SK-N-DZ (cell line): ENCODE results near the gene APOF.
"Not testable (repeated sequence)": the region's sequence is repeated elsewhere in the genome, so short reads cannot be mapped to it uniquely, and the experiment has no call there.

Experiments used
- DNase-seq: peaks from one replicate; pipeline ENCODE4 v3.0.0-alpha.2; 2015; ENCODE audit warnings: low spot score

APOF gene

DNA sequence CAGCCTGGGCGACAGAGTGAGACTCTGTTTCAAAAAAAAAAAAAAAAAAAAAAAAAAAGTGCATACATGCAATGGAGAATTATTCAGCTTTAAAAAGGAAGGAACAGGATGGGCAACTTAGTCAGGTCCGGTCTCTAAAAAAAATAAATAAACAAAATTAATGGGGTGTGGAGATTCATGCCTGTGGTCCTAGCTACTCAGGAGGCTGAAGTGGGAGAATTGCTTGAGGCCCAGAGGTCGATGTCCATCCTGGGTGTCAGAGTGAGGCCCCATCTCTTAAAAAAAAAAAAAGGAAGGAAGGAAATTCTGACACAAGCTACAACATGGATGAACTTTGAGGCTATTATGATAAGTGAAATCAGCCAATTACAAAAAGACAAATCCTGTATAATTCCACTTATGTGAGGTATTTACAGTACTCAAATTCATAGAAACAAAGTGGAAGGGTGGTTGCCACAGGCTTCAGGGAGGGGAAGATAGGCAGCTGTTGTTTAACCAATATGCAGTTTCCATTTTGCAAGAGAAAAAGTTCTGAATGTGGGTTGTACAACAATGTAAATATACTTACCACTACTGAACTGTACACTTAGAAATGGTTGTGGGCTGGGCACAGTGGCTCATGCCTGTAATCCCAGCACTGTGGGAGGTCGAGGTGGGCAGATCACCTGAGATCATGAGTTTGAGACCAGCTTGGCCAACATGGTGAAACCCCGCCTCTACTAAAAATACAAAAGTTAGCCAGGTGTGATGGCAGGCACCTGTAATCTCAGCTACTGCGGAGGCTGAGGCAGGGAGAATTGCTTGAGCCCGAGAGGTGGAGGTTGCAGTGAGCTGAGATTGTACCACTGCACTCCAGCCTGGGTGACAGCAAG is 12.3 kb upstream of the APOF start:
- no peak for DNase-seq

GRCh38 chr12:56373515-56373914 is 10.9 kb upstream of the APOF start:
- DNase-seq = no peak

GRCh38 chr12:56366948-56367347 is 4.3 kb upstream of the APOF start:
- no peak for DNase-seq

- DNase-seq = no peak
These were observed 1.0 kb downstream of the APOF start for GRCh38 chr12:56361487-56362129.

DNA sequence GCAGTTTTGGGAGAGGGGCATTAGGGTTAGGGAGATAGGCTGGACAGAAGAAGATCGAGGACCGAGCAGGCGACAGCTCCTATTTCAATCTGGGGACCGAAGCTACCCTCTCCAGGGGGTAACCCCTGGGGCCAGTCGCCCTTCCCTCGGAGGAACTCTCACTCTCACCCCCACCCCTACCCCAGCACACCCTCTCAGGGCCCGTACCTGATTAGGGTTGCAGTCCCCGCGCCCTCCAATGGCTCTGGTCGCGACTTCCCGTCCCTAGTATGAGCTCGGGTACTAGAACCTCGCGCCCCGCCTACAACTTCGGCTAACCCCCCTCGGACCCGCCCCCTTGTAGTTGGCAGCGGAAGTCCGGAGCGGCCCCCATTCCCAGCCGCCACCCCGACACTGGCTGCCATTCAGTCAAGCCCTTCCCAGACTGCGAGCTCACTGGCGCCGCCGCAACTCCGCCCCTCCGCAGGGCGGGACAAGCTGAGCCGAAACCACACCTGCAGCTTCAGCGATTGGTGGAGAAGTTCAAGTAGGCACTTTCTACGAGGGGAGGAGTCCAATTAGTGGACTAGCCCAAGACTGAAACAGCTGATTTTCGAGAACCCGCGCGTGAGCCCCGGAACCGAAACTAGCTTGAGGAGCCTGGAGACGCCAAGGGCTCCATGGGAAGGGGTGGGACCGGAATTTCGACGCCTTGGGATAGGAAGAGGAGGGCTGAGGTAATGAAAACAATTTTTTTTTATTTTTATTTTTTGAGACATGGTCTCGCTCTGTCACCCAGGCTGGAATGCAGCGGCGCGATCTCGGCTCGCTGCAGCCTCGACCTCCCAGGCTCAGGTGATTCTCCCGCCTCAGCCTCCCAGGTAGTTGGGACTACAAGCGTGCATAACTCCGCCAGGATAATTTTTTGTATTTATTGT is 2.5 kb downstream of the APOF start, which contains the start of gene STAT2:
Gene STAT2, minus strand, starts transcription at position 257 of the 917 bp plus-strand sequence. CDS start 3,536 bp downstream, outside the sequence.
- peak; percentile 99 for DNase-seq

DNA sequence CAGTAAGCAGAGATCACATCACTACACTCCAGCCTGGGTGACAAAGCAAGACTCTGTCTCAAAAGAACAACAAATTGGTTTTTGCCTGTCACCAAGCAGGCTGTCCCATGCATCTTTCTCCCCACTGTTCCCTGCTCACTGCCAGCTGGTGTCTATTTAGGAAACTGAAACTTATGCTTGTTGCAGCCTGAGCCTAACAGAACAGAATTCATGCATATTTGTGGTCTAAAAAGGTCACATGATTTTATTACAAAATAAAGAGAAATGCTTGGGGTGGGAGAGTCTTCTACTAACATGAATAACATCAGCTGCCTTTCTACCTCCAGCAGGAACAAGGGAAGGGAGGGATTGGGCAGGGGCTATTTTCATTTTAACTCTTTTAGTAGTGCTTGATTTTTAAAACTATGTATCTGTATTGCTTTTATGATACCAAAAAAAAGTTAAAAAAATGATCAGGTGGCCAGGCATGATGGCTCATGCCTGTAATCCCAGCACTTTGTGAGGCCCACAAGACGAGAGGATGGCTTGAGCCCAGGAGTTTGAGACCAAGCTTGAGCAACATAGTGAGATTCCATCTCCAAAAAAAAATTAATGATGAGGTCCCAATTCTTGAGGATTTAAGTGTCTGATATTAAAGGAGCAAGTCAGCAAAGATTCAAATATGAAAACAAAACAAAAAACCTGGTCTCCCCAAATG is 3.7 kb downstream of the APOF start:
- DNase-seq = no peak

DNA sequence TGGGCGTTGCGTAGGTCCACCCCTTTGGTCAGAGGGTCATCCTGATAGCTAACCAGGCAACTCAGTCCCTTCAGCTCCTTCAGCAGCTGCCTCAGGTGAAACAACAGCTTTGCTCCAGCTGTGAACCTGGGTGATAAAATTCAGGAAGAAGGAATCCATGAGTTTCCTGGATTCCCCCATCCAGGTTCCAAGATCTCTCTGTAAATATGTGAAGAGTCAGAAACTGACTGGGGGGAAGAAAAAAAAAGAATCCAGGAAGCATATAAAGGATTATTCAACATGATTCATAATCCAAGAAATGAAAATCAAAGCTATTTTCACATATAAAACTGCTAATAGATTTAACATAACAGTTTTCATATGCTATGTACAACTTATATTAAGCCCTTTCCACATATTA is 11.3 kb downstream of the APOF start:
- DNase-seq = no peak

DNA sequence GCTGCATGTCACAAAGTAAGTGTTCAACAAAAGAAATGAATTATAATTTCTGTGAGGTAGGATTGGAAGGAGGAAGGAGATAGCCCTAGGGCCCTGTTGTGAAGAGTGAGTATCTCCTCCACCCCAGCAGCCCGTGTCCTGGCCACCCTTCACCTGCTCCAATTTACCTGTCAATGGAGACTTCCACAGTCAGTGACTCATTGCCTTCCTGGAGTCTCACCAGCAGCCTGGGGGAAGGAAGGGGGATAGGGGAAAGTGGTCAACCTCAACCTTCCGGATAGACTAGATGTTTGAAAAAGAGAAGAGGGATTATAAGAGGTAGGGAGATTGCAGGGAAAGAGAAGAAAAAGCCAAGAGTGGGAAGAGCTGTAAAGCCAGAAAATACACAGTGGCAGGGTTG is 12.0 kb downstream of the APOF start:
- DNase-seq = no peak

DNA sequence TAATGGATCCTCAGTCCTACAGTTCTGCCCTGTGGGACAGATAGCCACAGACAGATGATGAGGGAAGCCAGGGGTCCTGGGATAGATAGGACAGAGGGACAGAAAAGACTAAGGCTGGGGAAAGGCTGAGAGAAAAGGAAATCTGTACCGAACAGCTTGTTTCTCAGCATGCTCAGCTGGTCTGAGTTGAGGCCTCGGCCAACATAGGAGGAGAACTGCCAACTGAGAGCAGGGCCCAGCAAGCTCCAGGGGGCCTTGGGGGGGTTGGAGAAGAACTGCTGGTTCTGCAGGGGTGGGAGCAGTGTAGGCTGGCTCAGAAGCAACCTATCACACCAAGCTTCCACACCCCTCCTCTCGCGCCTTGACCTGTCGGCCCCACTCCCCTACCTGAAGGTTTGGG is 13.9 kb downstream of the APOF start:
- no peak for DNase-seq

GRCh38 chr12:56347255-56347654 is 15.4 kb downstream of the APOF start:
- not testable (repeated sequence) for DNase-seq

GRCh38 chr12:56346675-56347074 is 16.0 kb downstream of the APOF start:
- DNase-seq = no peak

GRCh38 chr12:56342290-56342689 is 20.4 kb downstream of the APOF start:
- DNase-seq = not testable (repeated sequence)

- no peak for DNase-seq
These were observed 21.0 kb downstream of the APOF start for GRCh38 chr12:56341616-56342015.

GRCh38 chr12:56339158-56339422 is 23.6 kb downstream of the APOF start:
- DNase-seq = no peak

GRCh38 chr12:56338308-56339157 is 24.1 kb downstream of the APOF start, which contains the start of gene IL23A:
Gene IL23A (plus strand): TSS chr12:56338884. CDS start chr12:56339045, 161 bp downstream.
- no peak for DNase-seq

GRCh38 chr12:56337753-56338251 is 24.9 kb downstream of the APOF start:
- no peak for DNase-seq

DNA sequence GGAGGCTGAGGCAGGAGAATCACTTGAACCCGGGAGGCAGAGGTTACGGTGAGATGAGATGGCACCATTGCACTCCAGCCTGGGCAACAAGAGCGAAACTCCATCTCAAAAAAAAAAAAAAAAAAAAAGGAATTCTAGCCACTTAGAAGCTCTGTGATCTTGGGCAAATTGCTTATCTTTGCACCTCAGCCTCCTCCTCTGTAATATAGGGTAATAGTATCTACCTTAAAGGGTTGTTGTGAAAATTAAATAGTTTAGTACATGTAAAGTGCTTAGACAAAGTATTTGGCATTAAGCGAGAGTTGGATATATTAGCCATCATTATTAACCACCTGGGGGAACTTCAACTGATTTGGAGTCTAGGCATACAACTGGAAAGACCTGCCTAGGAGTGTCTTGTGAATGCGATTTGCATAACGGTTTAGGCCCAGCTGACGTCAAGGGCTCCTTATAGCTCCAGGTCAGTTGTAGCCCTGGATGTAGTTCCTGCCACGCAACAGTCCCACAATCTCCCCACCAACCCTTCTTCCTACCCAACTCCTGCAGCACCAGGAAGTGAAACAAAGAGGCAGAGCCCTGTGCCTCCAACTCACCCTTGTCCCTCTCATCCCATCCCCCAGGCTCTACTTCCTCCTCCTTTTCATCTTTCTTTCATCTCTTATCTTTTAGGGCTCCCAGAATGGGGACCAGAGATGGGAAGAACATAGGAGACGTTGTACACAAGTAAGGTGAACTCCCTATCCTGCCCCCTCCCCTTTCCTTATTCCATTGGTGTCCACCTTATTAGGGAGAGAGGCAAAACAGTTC is 26.1 kb downstream of the APOF start:
- DNase-seq = no peak

DNA sequence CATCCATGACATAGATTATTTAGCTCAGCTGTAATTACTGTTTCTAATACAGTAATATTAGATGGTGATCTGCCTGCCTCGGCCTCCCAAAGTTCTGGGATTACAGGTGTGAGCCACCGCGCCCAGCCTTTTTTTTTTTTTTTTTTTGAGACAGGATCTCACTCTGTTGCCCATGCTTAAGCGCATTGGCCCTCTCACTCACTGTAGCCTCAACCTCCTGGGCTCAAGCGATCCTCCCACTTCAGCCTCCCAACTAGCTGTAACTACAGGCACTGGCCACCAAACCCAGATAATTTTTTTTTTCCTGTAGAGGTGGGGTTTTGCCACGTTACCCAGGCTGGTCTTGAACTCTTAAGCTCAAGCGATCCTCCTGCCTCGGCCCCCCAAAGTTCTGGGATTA is 27.1 kb downstream of the APOF start:
- not testable (repeated sequence) for DNase-seq

DNA sequence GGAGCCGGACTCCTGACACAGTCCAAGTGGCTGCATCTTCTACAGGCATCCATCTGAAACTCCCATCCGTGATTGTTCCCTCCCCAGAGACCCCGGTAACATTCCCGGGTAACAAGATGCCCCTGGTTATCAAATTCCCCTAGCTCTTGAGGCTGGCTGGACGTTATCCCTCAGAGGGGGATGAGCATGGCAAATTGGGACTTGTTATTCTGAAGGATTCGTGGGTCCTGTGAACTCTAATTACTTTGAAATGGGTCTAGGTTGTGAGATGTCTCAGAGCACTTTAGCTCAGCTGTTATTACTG is 28.2 kb downstream of the APOF start:
- DNase-seq = no peak
